Measurements from ENCODE around the gene STXBP5L.
"Not testable (repeated sequence)": the region's sequence is repeated elsewhere in the genome, so short reads cannot be mapped to it uniquely, and the experiment has no call there.

STXBP5L gene

GRCh38 chr3:121295979-121296378 is 388.0 kb downstream of the STXBP5L start:
- no peak for TF ChIP-seq CTCF (IDR thresholded peaks at IDR 0.05; ENCODE audit: low read depth, low read length)
- no peak overlapping the region for H3K4me3 ChIP-seq (ENCODE audit: low read depth, low read length)

GRCh38 chr3:121324320-121324719 is 416.3 kb downstream of the STXBP5L start:
- no peak for TF ChIP-seq CTCF (IDR thresholded peaks at IDR 0.05; ENCODE audit: low read depth, low read length)
- H3K4me3 ChIP-seq (ENCODE audit: low read depth, low read length), result no peak overlapping the region

GRCh38 chr3:121330118-121330517 is 422.1 kb downstream of the STXBP5L start:
- no peak for TF ChIP-seq CTCF (IDR thresholded peaks at IDR 0.05; ENCODE audit: low read depth, low read length)

GRCh38 chr3:121330634-121331033 is 422.6 kb downstream of the STXBP5L start:
- no peak overlapping the region for H3K4me3 ChIP-seq (ENCODE audit: low read depth, low read length)
- no peak for TF ChIP-seq CTCF (IDR thresholded peaks at IDR 0.05; ENCODE audit: low read depth, low read length)

More at GRCh38 chr3:121330118-121330517, 422.1 kb downstream of the STXBP5L start:
- H3K4me3 ChIP-seq (ENCODE audit: low read depth, low read length), result no peak overlapping the region

GRCh38 chr3:121355960-121356359 is 448.0 kb downstream of the STXBP5L start:
- H3K4me3 ChIP-seq (ENCODE audit: low read depth, low read length), result not testable (repeated sequence)

GRCh38 chr3:121362035-121362734 is 454.2 kb downstream of the STXBP5L start:
- no peak for TF ChIP-seq CTCF (IDR thresholded peaks at IDR 0.05; ENCODE audit: low read depth, low read length)
- no peak overlapping the region for H3K4me3 ChIP-seq (ENCODE audit: low read depth, low read length)

GRCh38 chr3:121388308-121388707 is 480.3 kb downstream of the STXBP5L start:
- H3K4me3 ChIP-seq (ENCODE audit: low read depth, low read length), result not testable (repeated sequence)

- H3K4me3 ChIP-seq (ENCODE audit: low read depth, low read length), result not testable (repeated sequence)
Measured at GRCh38 chr3:121395967-121396366, 488.0 kb downstream of the STXBP5L start.

- H3K4me3 ChIP-seq (ENCODE audit: low read depth, low read length), result not testable (repeated sequence)
Measured at GRCh38 chr3:121398051-121398450, 490.0 kb downstream of the STXBP5L start.

All from WI38 (cell line).